ENCODE results near the gene GRAMD1C.

GRAMD1C gene

GRCh38 chr3:113852506-113852905 is 13.9 kb downstream of the GRAMD1C start:
- H3K4me1 ChIP-seq (ENCODE audit: control insufficient read depth, insufficient read depth, low read length), result no peaks in the 10 kb centered on the region
- no peak overlapping the region for H3K4me3 ChIP-seq (ENCODE audit: low read depth, low read length)
- no peak overlapping the region for H3K9ac ChIP-seq (ENCODE audit: low read depth, low read length)
- no peaks in the 10 kb centered on the region for H3K36me3 ChIP-seq (ENCODE audit: control insufficient read depth, insufficient read depth, low read length)
- H3K27me3 ChIP-seq (ENCODE audit: control insufficient read depth, insufficient read depth, low read length), result no peaks in the 10 kb centered on the region
- no peaks in the 10 kb centered on the region for H3K9me3 ChIP-seq (ENCODE audit: control insufficient read depth, insufficient read depth, low read length)

GRCh38 chr3:113867506-113867905 is 28.9 kb downstream of the GRAMD1C start:
- Histone ChIP-seq H3K4me3 (ENCODE audit: low read depth, low read length) (no peak overlapping the region), H3K9ac (ENCODE audit: low read depth, low read length) (no peak overlapping the region), H3K27me3 (ENCODE audit: control insufficient read depth, insufficient read depth, low read length) (no peaks in the 10 kb centered on the region), H3K9me3 (ENCODE audit: control insufficient read depth, insufficient read depth, low read length) (no peaks in the 10 kb centered on the region), H3K4me1 (ENCODE audit: control insufficient read depth, insufficient read depth, low read length) (no peaks in the 10 kb centered on the region), H3K36me3 (ENCODE audit: control insufficient read depth, insufficient read depth, low read length) (no peaks in the 10 kb centered on the region)

- Histone ChIP-seq H3K4me1 (ENCODE audit: control insufficient read depth, insufficient read depth, low read length) (no peaks in the 10 kb centered on the region), H3K4me3 (ENCODE audit: low read depth, low read length) (no peak overlapping the region), H3K36me3 (ENCODE audit: control insufficient read depth, insufficient read depth, low read length) (no peaks in the 10 kb centered on the region), H3K9me3 (ENCODE audit: control insufficient read depth, insufficient read depth, low read length) (no peaks in the 10 kb centered on the region), H3K27me3 (ENCODE audit: control insufficient read depth, insufficient read depth, low read length) (no peaks in the 10 kb centered on the region), H3K9ac (ENCODE audit: low read depth, low read length) (no peak overlapping the region)
These were observed 34.7 kb downstream of the GRAMD1C start for GRCh38 chr3:113873293-113873692.

- no peaks in the 10 kb centered on the region for H3K4me1 ChIP-seq (ENCODE audit: control insufficient read depth, insufficient read depth, low read length)
- no peaks in the 10 kb centered on the region for H3K36me3 ChIP-seq (ENCODE audit: control insufficient read depth, insufficient read depth, low read length)
- no peaks in the 10 kb centered on the region for H3K27me3 ChIP-seq (ENCODE audit: control insufficient read depth, insufficient read depth, low read length)
- no peaks in the 10 kb centered on the region for H3K9me3 ChIP-seq (ENCODE audit: control insufficient read depth, insufficient read depth, low read length)
- H3K9ac ChIP-seq (ENCODE audit: low read depth, low read length), result no peak overlapping the region
- no peak overlapping the region for H3K4me3 ChIP-seq (ENCODE audit: low read depth, low read length)
These were observed 35.4 kb downstream of the GRAMD1C start for GRCh38 chr3:113873814-113874526.

GRCh38 chr3:113878403-113878802 is 39.8 kb downstream of the GRAMD1C start:
- H3K4me3 ChIP-seq (ENCODE audit: low read depth, low read length), result no peak overlapping the region
- no peaks in the 10 kb centered on the region for H3K27me3 ChIP-seq (ENCODE audit: control insufficient read depth, insufficient read depth, low read length)
- H3K9ac ChIP-seq (ENCODE audit: low read depth, low read length), result no peak overlapping the region
- H3K4me1 ChIP-seq (ENCODE audit: control insufficient read depth, insufficient read depth, low read length), result no peaks in the 10 kb centered on the region
- H3K9me3 ChIP-seq (ENCODE audit: control insufficient read depth, insufficient read depth, low read length), result no peaks in the 10 kb centered on the region
- H3K36me3 ChIP-seq (ENCODE audit: control insufficient read depth, insufficient read depth, low read length), result no peaks in the 10 kb centered on the region

- no peaks in the 10 kb centered on the region for H3K27me3 ChIP-seq (ENCODE audit: control insufficient read depth, insufficient read depth, low read length)
- peaks cover 4% of the 10 kb centered on the region for H3K4me1 ChIP-seq (ENCODE audit: control insufficient read depth, insufficient read depth, low read length)
- H3K9ac ChIP-seq (ENCODE audit: low read depth, low read length), result no peak overlapping the region
- H3K9me3 ChIP-seq (ENCODE audit: control insufficient read depth, insufficient read depth, low read length), result no peaks in the 10 kb centered on the region
- no peaks in the 10 kb centered on the region for H3K36me3 ChIP-seq (ENCODE audit: control insufficient read depth, insufficient read depth, low read length)
- H3K4me3 ChIP-seq (ENCODE audit: low read depth, low read length), result no peak overlapping the region
These were observed 46.5 kb downstream of the GRAMD1C start for GRCh38 chr3:113885050-113885449.

- Histone ChIP-seq H3K4me3 (ENCODE audit: low read depth, low read length) (no peak overlapping the region), H3K4me1 (ENCODE audit: control insufficient read depth, insufficient read depth, low read length) (peaks cover 4% of the 10 kb centered on the region), H3K9me3 (ENCODE audit: control insufficient read depth, insufficient read depth, low read length) (no peaks in the 10 kb centered on the region), H3K9ac (ENCODE audit: low read depth, low read length) (no peak overlapping the region), H3K36me3 (ENCODE audit: control insufficient read depth, insufficient read depth, low read length) (no peaks in the 10 kb centered on the region), H3K27me3 (ENCODE audit: control insufficient read depth, insufficient read depth, low read length) (no peaks in the 10 kb centered on the region)
These were observed 51.8 kb downstream of the GRAMD1C start for GRCh38 chr3:113890256-113890900.

GRCh38 chr3:113894927-113895326 is 56.3 kb downstream of the GRAMD1C start:
- Histone ChIP-seq H3K9me3 (ENCODE audit: control insufficient read depth, insufficient read depth, low read length) (no peaks in the 10 kb centered on the region), H3K4me1 (ENCODE audit: control insufficient read depth, insufficient read depth, low read length) (peaks cover 8% of the 10 kb centered on the region)

GRCh38 chr3:113895964-113896363 is 57.4 kb downstream of the GRAMD1C start:
- no peak overlapping the region for H3K9ac ChIP-seq (ENCODE audit: low read depth, low read length)
- no peaks in the 10 kb centered on the region for H3K9me3 ChIP-seq (ENCODE audit: control insufficient read depth, insufficient read depth, low read length)
- no peaks in the 10 kb centered on the region for H3K27me3 ChIP-seq (ENCODE audit: control insufficient read depth, insufficient read depth, low read length)
- H3K36me3 ChIP-seq (ENCODE audit: control insufficient read depth, insufficient read depth, low read length), result no peaks in the 10 kb centered on the region
- no peak overlapping the region for H3K4me3 ChIP-seq (ENCODE audit: low read depth, low read length)
- peaks cover 8% of the 10 kb centered on the region for H3K4me1 ChIP-seq (ENCODE audit: control insufficient read depth, insufficient read depth, low read length)

More at GRCh38 chr3:113894927-113895326, 56.3 kb downstream of the GRAMD1C start:
- Histone ChIP-seq H3K27me3 (ENCODE audit: control insufficient read depth, insufficient read depth, low read length) (no peaks in the 10 kb centered on the region), H3K4me3 (ENCODE audit: low read depth, low read length) (no peak overlapping the region), H3K36me3 (ENCODE audit: control insufficient read depth, insufficient read depth, low read length) (no peaks in the 10 kb centered on the region), H3K9ac (ENCODE audit: low read depth, low read length) (no peak overlapping the region)

GRCh38 chr3:113896930-113897329 is 58.3 kb downstream of the GRAMD1C start:
- H3K9ac ChIP-seq (ENCODE audit: low read depth, low read length), result no peak overlapping the region
- no peaks in the 10 kb centered on the region for H3K36me3 ChIP-seq (ENCODE audit: control insufficient read depth, insufficient read depth, low read length)
- H3K9me3 ChIP-seq (ENCODE audit: control insufficient read depth, insufficient read depth, low read length), result no peaks in the 10 kb centered on the region
- H3K27me3 ChIP-seq (ENCODE audit: control insufficient read depth, insufficient read depth, low read length), result no peaks in the 10 kb centered on the region
- H3K4me1 ChIP-seq (ENCODE audit: control insufficient read depth, insufficient read depth, low read length), result peaks cover 8% of the 10 kb centered on the region
- no peak overlapping the region for H3K4me3 ChIP-seq (ENCODE audit: low read depth, low read length)

- no peak overlapping the region for H3K4me3 ChIP-seq (ENCODE audit: low read depth, low read length)
- H3K9ac ChIP-seq (ENCODE audit: low read depth, low read length), result no peak overlapping the region
- peaks cover 8% of the 10 kb centered on the region for H3K4me1 ChIP-seq (ENCODE audit: control insufficient read depth, insufficient read depth, low read length)
- H3K27me3 ChIP-seq (ENCODE audit: control insufficient read depth, insufficient read depth, low read length), result no peaks in the 10 kb centered on the region
- H3K36me3 ChIP-seq (ENCODE audit: control insufficient read depth, insufficient read depth, low read length), result no peaks in the 10 kb centered on the region
- no peaks in the 10 kb centered on the region for H3K9me3 ChIP-seq (ENCODE audit: control insufficient read depth, insufficient read depth, low read length)
These were observed 58.8 kb downstream of the GRAMD1C start for GRCh38 chr3:113897373-113897777.

- no peaks in the 10 kb centered on the region for H3K9me3 ChIP-seq (ENCODE audit: control insufficient read depth, insufficient read depth, low read length)
These were observed 60.3 kb downstream of the GRAMD1C start for GRCh38 chr3:113898892-113899291.

More at GRCh38 chr3:113898892-113899291, 60.3 kb downstream of the GRAMD1C start:
- Histone ChIP-seq H3K27me3 (ENCODE audit: control insufficient read depth, insufficient read depth, low read length) (no peaks in the 10 kb centered on the region), H3K9ac (ENCODE audit: low read depth, low read length) (no peak overlapping the region), H3K4me3 (ENCODE audit: low read depth, low read length) (no peak overlapping the region), H3K36me3 (ENCODE audit: control insufficient read depth, insufficient read depth, low read length) (no peaks in the 10 kb centered on the region), H3K4me1 (ENCODE audit: control insufficient read depth, insufficient read depth, low read length) (peaks cover 8% of the 10 kb centered on the region)

Data from iPS-15b (cell line).